Spleen (tissue), 7 donors: ENCODE data around the gene MTG1.

Experiments
- POLR2A ChIP-seq, 3 donors: fragments of 450-650 bp; IDR thresholded peaks; one replicate each; pipeline ENCODE4 v1.5.1; 2017; ENCODE audit warnings: antibody characterized with exemption in 3 of 3, mild to moderate bottlenecking in 1 of 3
- POLR2AphosphoS5 ChIP-seq, 3 donors: sonication (generic); formaldehyde crosslinking; IDR thresholded peaks; one replicate each; pipeline ENCODE4 v1.5.1; 2017; ENCODE audit warnings: antibody characterized with exemption in 3 of 3
- TF ChIP-seq, protein P1 (sequence below), 11 experiments: fragments of 200-600 bp in 7 of 11; fragments of 450-650 bp in 4 of 11; sonication (generic) in 4 of 11; IDR thresholded peaks in 8 of 11; conservative IDR thresholded peaks in 3 of 11; 1 replicate in 7 of 11; 2 replicates in 4 of 11; pipeline versions ENCODE4 v1.4.0 to v1.8.0; 2016 to 2021; ENCODE audit warnings: antibody characterized with exemption in 11 of 11, inconsistent platforms in 4 of 11, mild to moderate bottlenecking in 1 of 11
- donor health status: DM: no; HTN: no; CAD: no; lungs with moderate emphysema.
- donor health status: DM: no; HTN: no; CAD: no.
- donor health status: DM: no; HTN: no; CAD: no.

DNA sequence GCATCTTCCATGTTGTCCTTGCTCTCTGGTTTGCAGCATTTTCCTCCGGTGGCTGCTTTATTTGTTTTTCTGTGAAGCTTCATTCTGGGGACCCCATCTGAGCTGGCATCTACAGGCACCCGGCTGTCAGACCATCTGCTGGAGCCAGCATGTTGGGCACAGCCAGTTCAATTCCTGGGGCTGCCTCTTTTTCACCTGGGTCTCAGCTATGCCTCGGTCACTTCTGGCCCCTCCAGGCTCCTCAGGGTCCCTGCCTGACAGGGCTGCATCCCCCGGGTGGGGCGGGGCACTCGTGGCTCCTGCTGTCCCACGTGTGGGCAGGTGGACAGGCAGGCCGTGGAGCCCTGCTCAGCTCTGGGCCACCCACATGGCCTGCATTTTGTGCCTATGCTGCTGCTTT is 67.9 kb downstream of the MTG1 start:
- TF ChIP-seq, protein P1, sequence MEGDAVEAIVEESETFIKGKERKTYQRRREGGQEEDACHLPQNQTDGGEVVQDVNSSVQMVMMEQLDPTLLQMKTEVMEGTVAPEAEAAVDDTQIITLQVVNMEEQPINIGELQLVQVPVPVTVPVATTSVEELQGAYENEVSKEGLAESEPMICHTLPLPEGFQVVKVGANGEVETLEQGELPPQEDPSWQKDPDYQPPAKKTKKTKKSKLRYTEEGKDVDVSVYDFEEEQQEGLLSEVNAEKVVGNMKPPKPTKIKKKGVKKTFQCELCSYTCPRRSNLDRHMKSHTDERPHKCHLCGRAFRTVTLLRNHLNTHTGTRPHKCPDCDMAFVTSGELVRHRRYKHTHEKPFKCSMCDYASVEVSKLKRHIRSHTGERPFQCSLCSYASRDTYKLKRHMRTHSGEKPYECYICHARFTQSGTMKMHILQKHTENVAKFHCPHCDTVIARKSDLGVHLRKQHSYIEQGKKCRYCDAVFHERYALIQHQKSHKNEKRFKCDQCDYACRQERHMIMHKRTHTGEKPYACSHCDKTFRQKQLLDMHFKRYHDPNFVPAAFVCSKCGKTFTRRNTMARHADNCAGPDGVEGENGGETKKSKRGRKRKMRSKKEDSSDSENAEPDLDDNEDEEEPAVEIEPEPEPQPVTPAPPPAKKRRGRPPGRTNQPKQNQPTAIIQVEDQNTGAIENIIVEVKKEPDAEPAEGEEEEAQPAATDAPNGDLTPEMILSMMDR (IDR thresholded peaks at IDR 0.05 in 8 of 11, conservative IDR thresholded peaks at IDR 0.05 in 3 of 11), result no peak
- TF ChIP-seq POLR2A (IDR thresholded peaks at IDR 0.05), result no peak
- no peak for TF ChIP-seq POLR2AphosphoS5 (IDR thresholded peaks at IDR 0.05)
